LoVo (cell line): ENCODE measurements around the gene SLC39A11.

Source experiments
- DNase-seq: peaks from one replicate; pipeline ENCODE4 v3.0.0-alpha.2; 2016; ENCODE audit warnings: low spot score

Gene SLC39A11

GRCh38 chr17:72870367-72870985 lies 222.0 kb downstream of the SLC39A11 start:
- DNase-seq = no peak

- no peak for DNase-seq
Measured at GRCh38 chr17:72869630-72870029, 222.9 kb downstream of the SLC39A11 start.

GRCh38 chr17:72865954-72866353 lies 226.5 kb downstream of the SLC39A11 start:
- no peak for DNase-seq

GRCh38 chr17:72863526-72864211 lies 228.8 kb downstream of the SLC39A11 start:
- DNase-seq = no peak

- DNase-seq = no peak
Measured at GRCh38 chr17:72862276-72862999, 230.1 kb downstream of the SLC39A11 start.

GRCh38 chr17:72861811-72862210 lies 230.7 kb downstream of the SLC39A11 start:
- no peak for DNase-seq

- DNase-seq = no peak
Measured at GRCh38 chr17:72860778-72861177, 231.7 kb downstream of the SLC39A11 start.

- no peak for DNase-seq
Measured at GRCh38 chr17:72858826-72859495, 233.5 kb downstream of the SLC39A11 start.

- no peak for DNase-seq
Measured at GRCh38 chr17:72853440-72854415, 238.8 kb downstream of the SLC39A11 start.

GRCh38 chr17:72852277-72852938 lies 240.1 kb downstream of the SLC39A11 start:
- no peak for DNase-seq

- DNase-seq = no peak
Measured at GRCh38 chr17:72850410-72851118, 241.9 kb downstream of the SLC39A11 start.

GRCh38 chr17:72846399-72846798 lies 246.1 kb downstream of the SLC39A11 start:
- no peak for DNase-seq

GRCh38 chr17:72843591-72843990 lies 248.9 kb downstream of the SLC39A11 start:
- DNase-seq = no peak

- no peak for DNase-seq
Measured at GRCh38 chr17:72840019-72840418, 252.5 kb downstream of the SLC39A11 start.

- DNase-seq = peak; percentile 3
Measured at GRCh38 chr17:72839131-72839725, 253.3 kb downstream of the SLC39A11 start.

GRCh38 chr17:72838581-72838980 lies 253.9 kb downstream of the SLC39A11 start:
- DNase-seq = no peak

GRCh38 chr17:72838068-72838467 lies 254.4 kb downstream of the SLC39A11 start:
- DNase-seq = no peak

GRCh38 chr17:72837335-72837734 lies 255.2 kb downstream of the SLC39A11 start:
- no peak for DNase-seq

GRCh38 chr17:72833128-72833765 lies 259.2 kb downstream of the SLC39A11 start:
- no peak for DNase-seq
